Hepatocyte (in vitro differentiated cells): Measurements from ENCODE around the gene NODAL. TPM values are rescaled to one million over a fixed set of nuclear protein-coding genes. Genes with fewer than 3 reads are reported as not detected.
A peak's percentile ranks its signal among the peaks of the same experiment; 100 is the strongest.

ENCODE experiments used
- DNase-seq: peaks from one replicate; pipeline ENCODE4 v3.0.0-alpha.2; 2016; ENCODE audit warnings: low spot score
- H2AFZ ChIP-seq: fragments of 200-600 bp; sonication (generic); 2 replicates; pipeline ENCODE4 v1.6.0; 2016; ENCODE audit warnings: antibody characterized with exemption, mild to moderate bottlenecking
- H3K27ac ChIP-seq: fragments of 200-600 bp; sonication (generic); 2 replicates; pipeline ENCODE4 v1.5.1; 2016; ENCODE audit warnings: mild to moderate bottlenecking
- H3K27me3 ChIP-seq: fragments of 200-600 bp; sonication (generic); 2 replicates; pipeline ENCODE4 v1.6.1; 2016
- H3K36me3 ChIP-seq: fragments of 200-600 bp; sonication (generic); replicated peaks from 2 replicates; pipeline ENCODE4 v1.5.1; 2016; ENCODE audit warnings: low read depth; ENCODE audit not compliant: insufficient read depth
- H3K4me1 ChIP-seq: fragments of 200-600 bp; sonication (generic); 2 replicates; pipeline ENCODE4 v1.5.1; 2016; ENCODE audit warnings: mild to moderate bottlenecking, moderate library complexity; ENCODE audit not compliant: insufficient read depth
- H3K4me2 ChIP-seq: fragments of 200-600 bp; sonication (generic); 2 replicates; pipeline ENCODE4 v1.6.0; 2016
- H3K4me3 ChIP-seq: fragments of 200-600 bp; sonication (generic); 2 replicates; pipeline ENCODE4 v1.5.1; 2016; ENCODE audit warnings: mild to moderate bottlenecking
- H3K79me2 ChIP-seq: fragments of 200-600 bp; sonication (generic); 2 replicates; pipeline ENCODE4 v1.6.0; 2017; ENCODE audit warnings: mild to moderate bottlenecking
- H3K9me2 ChIP-seq: fragments of 200-600 bp; sonication (generic); replicated peaks from 2 replicates; pipeline ENCODE4 v1.6.0; 2017; ENCODE audit warnings: mild to moderate bottlenecking; ENCODE audit not compliant: insufficient read depth
- H3K9me3 ChIP-seq: fragments of 200-600 bp; sonication (generic); 2 replicates; pipeline ENCODE4 v1.5.1; 2016; ENCODE audit warnings: low read depth, mild to moderate bottlenecking
- H4K20me1 ChIP-seq: fragments of 200-600 bp; sonication (generic); 2 replicates; pipeline ENCODE4 v1.6.0; 2016; ENCODE audit warnings: mild to moderate bottlenecking; ENCODE audit not compliant: insufficient read depth, poor library complexity, severe bottlenecking
- CTCF ChIP-seq: fragments of 200-600 bp; sonication (generic); IDR thresholded peaks from 2 replicates; pipeline ENCODE4 v1.5.1; 2016; ENCODE audit warnings: antibody characterized with exemption, mild to moderate bottlenecking; ENCODE audit not compliant: poor library complexity
- EZH2 ChIP-seq: fragments of 200-600 bp; sonication (generic); IDR thresholded peaks from 2 replicates; pipeline ENCODE4 v1.6.1; 2016; ENCODE audit warnings: antibody characterized with exemption, mild to moderate bottlenecking, borderline replicate concordance
- EZH2phosphoT487 ChIP-seq: fragments of 200-600 bp; sonication (generic); IDR thresholded peaks from one replicate; pipeline ENCODE4 v1.6.1; 2018; ENCODE audit warnings: antibody characterized with exemption, mild to moderate bottlenecking, low read depth, moderate library complexity; ENCODE audit not compliant: unreplicated experiment, severe bottlenecking
- WGBS: methylation state at CpG from one replicate; pipeline ENCODE4 v1.1.6; 2016; ENCODE audit warnings: low lambda C conversion rate; ENCODE audit errors: missing lambda C conversion rate; 5-methylcytosine and 5-hydroxymethylcytosine counted together
- polyA plus RNA-seq: library from polyadenylated mRNA; unstranded; fragments of >200 nt; fragmentation: Nextera tagmentation; extraction: Ambion mirVana; gene quantifications from 2 replicates; pipeline ENCODE4 v1.2.1, GENCODE V29; 2016
- total RNA-seq: library from RNA; depleted of rRNA; stranded (reverse); fragments of >200 nt; gene quantifications from 2 replicates; pipeline ENCODE4 v1.2.3, GENCODE V29; 2014

Gene NODAL
- total and polyA plus RNA-seq, 2 experiments from 2014 or later, result not detected

DNA sequence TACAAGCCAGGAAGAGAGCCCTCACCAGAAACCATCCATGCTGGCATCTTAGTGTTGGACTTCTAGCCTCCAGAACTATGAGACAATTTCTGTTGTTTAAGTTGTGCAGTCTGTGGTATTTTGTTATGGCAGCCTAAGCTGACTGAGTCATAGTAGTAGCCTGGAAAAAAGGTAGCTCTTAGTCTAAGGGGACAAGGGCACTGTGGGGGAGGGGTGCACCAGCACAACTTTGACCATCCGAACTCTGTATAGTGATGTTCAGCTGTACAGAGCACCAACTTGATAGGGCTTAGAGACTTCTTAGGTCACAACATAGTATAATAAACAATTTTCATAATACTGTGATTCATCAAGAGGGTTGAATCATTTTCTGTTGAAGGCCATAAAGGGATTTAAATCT is 23.3 kb downstream of the NODAL start:
- DNase-seq, result peak; percentile 27
- TF ChIP-seq EZH2, result no peak
- no peak for TF ChIP-seq CTCF
- TF ChIP-seq EZH2phosphoT487, result no peak
- Histone ChIP-seq H3K4me3 (no peak overlapping the region), H3K9me3 (no peaks in the 10 kb centered on the region), H3K4me1 (no peaks in the 10 kb centered on the region), H3K36me3 (peaks cover 5% of the 10 kb centered on the region), H3K79me2 (peaks cover 68% of the 10 kb centered on the region), H3K9me2 (no peaks in the 10 kb centered on the region), H3K27ac (no peak overlapping the region), H3K27me3 (no peaks in the 10 kb centered on the region), H2AFZ (no peak overlapping the region), H3K4me2 (no peak overlapping the region), H4K20me1 (peaks cover 61% of the 10 kb centered on the region)
- WGBS, result 81% methylated on average over 1 of the region's 1 CpG

- no peaks in the 10 kb centered on the region for H3K27me3 ChIP-seq
- peaks cover 75% of the 10 kb centered on the region for H3K79me2 ChIP-seq
- no peaks in the 10 kb centered on the region for H3K9me2 ChIP-seq
- H3K4me2 ChIP-seq, result no peak overlapping the region
- WGBS, result 100% methylated on average over 1 of the region's 1 CpG
- no peak overlapping the region for H3K27ac ChIP-seq
- H2AFZ ChIP-seq, result no peak overlapping the region
- peaks cover 67% of the 10 kb centered on the region for H4K20me1 ChIP-seq
- no peak overlapping the region for H3K4me3 ChIP-seq
- H3K4me1 ChIP-seq, result peaks cover 3% of the 10 kb centered on the region
- H3K36me3 ChIP-seq, result no peaks in the 10 kb centered on the region
- no peak for TF ChIP-seq CTCF
- TF ChIP-seq EZH2phosphoT487, result no peak
- TF ChIP-seq EZH2, result no peak
- no peaks in the 10 kb centered on the region for H3K9me3 ChIP-seq
- DNase-seq, result no peak
These were observed 23.9 kb downstream of the NODAL start for GRCh38 chr10:70417568-70417967.

- H3K4me1 ChIP-seq, result peaks cover 18% of the 10 kb centered on the region
- H3K36me3 ChIP-seq, result peaks cover 4% of the 10 kb centered on the region
- 55% methylated on average over 4 of the region's 4 CpGs for WGBS
- H3K79me2 ChIP-seq, result peaks cover 97% of the 10 kb centered on the region
- H2AFZ ChIP-seq, result no peak overlapping the region
- no peaks in the 10 kb centered on the region for H3K27me3 ChIP-seq
- no peak for DNase-seq
- peaks cover 95% of the 10 kb centered on the region for H4K20me1 ChIP-seq
- H3K4me3 ChIP-seq, result no peak overlapping the region
- H3K4me2 ChIP-seq, result peak overlapping the region; percentile 38
- H3K9me2 ChIP-seq, result no peaks in the 10 kb centered on the region
- TF ChIP-seq EZH2, result no peak
- no peak for TF ChIP-seq CTCF
- TF ChIP-seq EZH2phosphoT487, result no peak
- H3K9me3 ChIP-seq, result no peaks in the 10 kb centered on the region
- no peak overlapping the region for H3K27ac ChIP-seq
These were observed 29.1 kb downstream of the NODAL start for GRCh38 chr10:70412356-70412755.

DNA sequence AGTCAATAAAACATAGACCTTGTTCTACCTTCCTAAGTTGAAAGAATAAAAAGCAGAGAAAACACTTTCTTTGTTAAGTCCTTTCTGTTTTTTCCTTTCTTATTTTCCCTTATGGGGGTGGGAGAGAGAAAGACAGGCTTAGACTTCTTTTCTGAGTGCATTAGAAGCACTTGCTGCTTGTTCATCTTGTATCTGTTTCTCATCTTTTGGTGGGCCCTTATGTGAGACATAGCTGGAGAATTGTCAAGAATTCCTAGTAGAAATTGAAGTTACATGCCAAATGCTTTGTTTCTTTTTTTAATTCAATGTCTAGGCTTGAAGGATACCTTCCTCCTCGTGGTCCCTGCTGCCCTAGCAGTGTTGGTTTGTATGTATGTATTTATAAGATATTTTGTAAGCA is 30.9 kb downstream of the NODAL start:
- no peak overlapping the region for H2AFZ ChIP-seq
- no peak for DNase-seq
- 100% methylated on average over 1 of the region's 1 CpG for WGBS
- peaks cover 92% of the 10 kb centered on the region for H4K20me1 ChIP-seq
- H3K9me2 ChIP-seq, result no peaks in the 10 kb centered on the region
- peaks cover 93% of the 10 kb centered on the region for H3K79me2 ChIP-seq
- peaks cover 31% of the 10 kb centered on the region for H3K4me1 ChIP-seq
- no peak overlapping the region for H3K4me3 ChIP-seq
- H3K27ac ChIP-seq, result no peak overlapping the region
- no peak for TF ChIP-seq CTCF
- no peak for TF ChIP-seq EZH2phosphoT487
- no peak for TF ChIP-seq EZH2
- H3K27me3 ChIP-seq, result no peaks in the 10 kb centered on the region
- H3K9me3 ChIP-seq, result no peaks in the 10 kb centered on the region
- H3K36me3 ChIP-seq, result peaks cover 4% of the 10 kb centered on the region
- H3K4me2 ChIP-seq, result no peak overlapping the region
